HepG2 (cell line): ENCODE data around the gene RPP21. TPM values are rescaled to one million over a fixed set of nuclear protein-coding genes. Genes with fewer than 3 reads are reported as not detected.

Experiments used
- ATAC-seq: fragments of 200-7000 bp; cut with Tn5 transposase; 3 replicates; pipeline ENCODE4 v1.9.1; 2020; ENCODE audit warnings: mild to moderate bottlenecking, moderate library complexity
- BruUV-seq: library from RNA; stranded (reverse); fragments of 400-500 nt; replicated peaks from 2 replicates; lab custom pipeline; 2021; lab: Mats Ljungman, UMichigan
- CTCF ChIA-PET: fragments of 300-600 bp; formaldehyde crosslinking; extraction: SDS; loops from one replicate; lab custom pipeline; 2021; ENCODE audit warnings: low total read pairs, inconsistent platforms, low intra/inter-chr PET ratio; lab: Yijun Ruan, JAX
- POLR2A ChIA-PET: fragments of 350-600 bp; sonication (Branson Sonifier 250); formaldehyde crosslinking; loops from one replicate; lab custom pipeline; 2020; ENCODE audit warnings: antibody characterized with exemption, inconsistent platforms; lab: Yijun Ruan, JAX
- DNase-seq: peaks from one replicate; pipeline ENCODE4 v3.0.0-alpha.2; 2015; ENCODE audit warnings: low spot score
- FAIRE-seq: peaks from 3 replicates; lab custom pipeline; 2011; peaks lifted over from hg19 to GRCh38; lab: Jason Lieb, UNC
- H2AFZ ChIP-seq: one replicate; pipeline ENCODE4 v1.6.1; 2011; ENCODE audit warnings: low read length, inconsistent platforms
- H3K27ac ChIP-seq: fragments of 300-600 bp; 3 replicates; pipeline ENCODE4 v1.8.0; 2011; ENCODE audit warnings: mixed run types, mild to moderate bottlenecking, mixed read lengths, low read length, inconsistent platforms; ENCODE audit not compliant: insufficient read depth; ENCODE audit errors: extremely low read length
- H3K27me3 ChIP-seq, 2 experiments: fragments of 200-600 bp in 1 of 2; 2 replicates in 1 of 2; 3 replicates in 1 of 2; pipeline versions ENCODE4 v1.6.0 to v1.8.0; 2011; ENCODE audit warnings: low read length in 2 of 2, mild to moderate bottlenecking in 2 of 2, moderate library complexity in 2 of 2, inconsistent platforms in 1 of 2; ENCODE audit not compliant: insufficient read depth in 2 of 2, control insufficient read depth in 1 of 2
- H3K36me3 ChIP-seq, 2 experiments: fragments of 200-600 bp in 1 of 2; replicated peaks in 1 of 2; 2 replicates in 1 of 2; 3 replicates in 1 of 2; pipeline versions ENCODE4 v1.5.1 to v1.8.0; 2011; ENCODE audit warnings: low read length in 2 of 2, inconsistent platforms in 1 of 2; ENCODE audit not compliant: insufficient read depth in 2 of 2, control insufficient read depth in 1 of 2
- H3K4me1 ChIP-seq: 2 replicates; pipeline ENCODE4 v1.5.1; 2012; ENCODE audit warnings: low read length, inconsistent platforms; ENCODE audit not compliant: insufficient read depth
- H3K4me2 ChIP-seq: 2 replicates; pipeline ENCODE4 v1.6.0; 2011; ENCODE audit warnings: low read depth, low read length, inconsistent platforms
- H3K4me3 ChIP-seq, 3 experiments: fragments of 200-600 bp in 1 of 3; sonication (generic), shearing (Covaris generic) in 1 of 3; replicated peaks in 1 of 3; 2 replicates each; pipeline ENCODE4 v1.5.1; 2011 to 2016; ENCODE audit warnings: low read length in 3 of 3, inconsistent platforms in 2 of 3, low read depth in 2 of 3, mild to moderate bottlenecking in 2 of 3, control low read depth in 1 of 3, mixed read lengths in 1 of 3; ENCODE audit not compliant: insufficient read depth in 1 of 3
- H3K79me2 ChIP-seq: one replicate; pipeline ENCODE4 v1.6.1; 2011; ENCODE audit warnings: low read length, inconsistent platforms; ENCODE audit not compliant: insufficient read depth
- H3K9ac ChIP-seq: 2 replicates; pipeline ENCODE4 v1.6.0; 2011; ENCODE audit warnings: mild to moderate bottlenecking, low read depth, low read length, inconsistent platforms; ENCODE audit not compliant: insufficient read depth
- H3K9me3 ChIP-seq: 2 replicates; pipeline ENCODE4 v1.5.1; 2012; ENCODE audit warnings: mild to moderate bottlenecking, low read length
- H4K20me1 ChIP-seq: 2 replicates; pipeline ENCODE4 v1.6.0; 2011; ENCODE audit warnings: inconsistent platforms, mild to moderate bottlenecking, low read length, moderate library complexity; ENCODE audit not compliant: insufficient read depth
- CC2D1A ChIP-seq: sonication (generic); formaldehyde crosslinking; IDR thresholded peaks from 2 replicates; pipeline ENCODE4 v1.8.1; 2023; ENCODE audit warnings: mild to moderate bottlenecking, missing genetic modification reagents
- MBD4 ChIP-seq: IDR thresholded peaks from 2 replicates; pipeline ENCODE4 v1.6.1; 2012; ENCODE audit warnings: low read length, inconsistent platforms, borderline replicate concordance
- NCOA2 ChIP-seq: sonication (generic); formaldehyde crosslinking; IDR thresholded peaks from 2 replicates; pipeline ENCODE4 v1.8.0; 2022; ENCODE audit warnings: inconsistent platforms
- NKX3-1 ChIP-seq: sonication (generic); formaldehyde crosslinking; IDR thresholded peaks from 2 replicates; pipeline ENCODE4 v1.5.0; 2020; ENCODE audit warnings: missing genetic modification reagents
- NR2C2 ChIP-seq: sonication (generic); formaldehyde crosslinking; IDR thresholded peaks from 2 replicates; pipeline ENCODE4 v1.4.0; 2020; ENCODE audit warnings: missing genetic modification reagents, mild to moderate bottlenecking, moderate library complexity, borderline replicate concordance
- PAX8 ChIP-seq: sonication (generic); formaldehyde crosslinking; IDR thresholded peaks from 2 replicates; pipeline ENCODE4 v1.8.0; 2022; ENCODE audit warnings: mild to moderate bottlenecking, missing genetic modification reagents, borderline replicate concordance
- PCBP1 ChIP-seq: fragments of 200-400 bp; formaldehyde crosslinking; IDR thresholded peaks from 2 replicates; pipeline ENCODE4 v1.6.1; 2017; ENCODE audit warnings: mild to moderate bottlenecking, low read depth, low read length, borderline replicate concordance
- RAD21 ChIP-seq: fragments of 450-650 bp; formaldehyde crosslinking; IDR thresholded peaks from 2 replicates; pipeline ENCODE4 v1.5.0; 2020; ENCODE audit warnings: mild to moderate bottlenecking
- SALL1 ChIP-seq: sonication (generic); formaldehyde crosslinking; IDR thresholded peaks from 2 replicates; pipeline ENCODE4 v1.8.0; 2022; ENCODE audit warnings: mild to moderate bottlenecking, missing genetic modification reagents
- ZBTB21 ChIP-seq: sonication (generic); formaldehyde crosslinking; IDR thresholded peaks from 2 replicates; pipeline ENCODE4 v1.4.0; 2020; ENCODE audit warnings: missing genetic modification reagents
- ZNF44 ChIP-seq: sonication (generic); formaldehyde crosslinking; IDR thresholded peaks from 2 replicates; pipeline ENCODE4 v1.5.1; 2020; ENCODE audit warnings: mild to moderate bottlenecking, missing genetic modification reagents
- ZNF446 ChIP-seq: sonication (generic); formaldehyde crosslinking; IDR thresholded peaks from 2 replicates; pipeline ENCODE4 v1.5.0; 2020; ENCODE audit warnings: mild to moderate bottlenecking, missing genetic modification reagents
- ZNF619 ChIP-seq: sonication (generic); formaldehyde crosslinking; IDR thresholded peaks from 2 replicates; pipeline ENCODE4 v1.4.0; 2020; ENCODE audit warnings: mild to moderate bottlenecking, missing genetic modification reagents
- WGBS: methylation state at CpG from one replicate; pipeline ENCODE4 v1.1.6; 2017; ENCODE audit warnings: low lambda C conversion rate; 5-methylcytosine and 5-hydroxymethylcytosine counted together
- in situ Hi-C: cut with HindIII; loops from 2 replicates; pipeline ENCODE4 v1.10.0; 2017; ENCODE audit warnings: low pct_unique_long_range_greater_than_20kb; ENCODE audit not compliant: extremely low pct_ligation_motif_present
- intact Hi-C: fragments of 100-400 bp; cut with micrococcal nuclease; formaldehyde crosslinking; loops from one replicate; pipeline ENCODE4 v1.10.0; 2022; ENCODE audit not compliant: unreplicated experiment
- polyA plus RNA-seq, 8 experiments: library from polyadenylated mRNA; depleted of rRNA in 3 of 8; stranded (reverse) in 7 of 8; unstranded in 1 of 8; fragments of >200 nt; fragmentation: Illumina TruSeq in 4 of 8; extraction: Trizol in 4 of 8; gene quantifications; 2 replicates each; pipeline versions ENCODE4 v1.2.1 to v1.2.3, GENCODE V29; 2011 to 2016; ENCODE audit warnings: low read depth in 4 of 8, missing spikeins in 1 of 8, mixed read lengths in 1 of 8; ENCODE audit not compliant: insufficient read depth in 1 of 8
- total RNA-seq, 5 experiments: library from RNA; depleted of rRNA; stranded (reverse); fragments of >200 nt; fragmentation: Illumina TruSeq; extraction: Trizol; gene quantifications; 2 replicates each; pipeline ENCODE4 v1.2.3, GENCODE V29; 2016; ENCODE audit warnings: low read depth in 1 of 5
- TF ChIP-seq, protein P1 (sequence below): sonication (generic); formaldehyde crosslinking; IDR thresholded peaks from 2 replicates; pipeline ENCODE4 v1.9.0; 2021; ENCODE audit warnings: missing genetic modification reagents, borderline replicate concordance

RPP21 gene
- total and polyA plus RNA-seq, 2 of the 13 experiments (the other 11 are each of a cell fraction or from before 2014, with no cell fraction given): 53.1 to 72.3 TPM

DNA sequence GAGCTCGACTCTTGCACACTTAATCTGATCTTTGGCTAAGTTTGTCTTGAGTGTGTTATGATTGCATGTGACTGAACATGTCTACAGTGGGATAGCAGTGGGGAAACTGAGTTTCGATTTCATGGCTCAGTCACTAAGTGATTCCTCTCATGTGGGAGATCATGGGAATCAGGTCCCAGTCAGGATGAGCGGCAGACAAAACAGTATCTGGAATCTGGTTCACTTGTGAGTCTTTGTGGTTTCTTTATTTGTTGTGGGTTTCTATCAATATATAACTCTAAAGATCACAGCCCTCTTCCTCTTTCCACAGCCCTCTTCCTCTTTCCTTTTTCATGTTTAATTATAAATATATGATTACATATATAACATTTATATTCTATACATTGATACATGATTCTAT is 4.0 kb downstream of the RPP21 start:
- no peak overlapping the region for H3K27ac ChIP-seq
- peaks cover 3% of the 10 kb centered on the region for H3K79me2 ChIP-seq
- TF ChIP-seq, protein P1, sequence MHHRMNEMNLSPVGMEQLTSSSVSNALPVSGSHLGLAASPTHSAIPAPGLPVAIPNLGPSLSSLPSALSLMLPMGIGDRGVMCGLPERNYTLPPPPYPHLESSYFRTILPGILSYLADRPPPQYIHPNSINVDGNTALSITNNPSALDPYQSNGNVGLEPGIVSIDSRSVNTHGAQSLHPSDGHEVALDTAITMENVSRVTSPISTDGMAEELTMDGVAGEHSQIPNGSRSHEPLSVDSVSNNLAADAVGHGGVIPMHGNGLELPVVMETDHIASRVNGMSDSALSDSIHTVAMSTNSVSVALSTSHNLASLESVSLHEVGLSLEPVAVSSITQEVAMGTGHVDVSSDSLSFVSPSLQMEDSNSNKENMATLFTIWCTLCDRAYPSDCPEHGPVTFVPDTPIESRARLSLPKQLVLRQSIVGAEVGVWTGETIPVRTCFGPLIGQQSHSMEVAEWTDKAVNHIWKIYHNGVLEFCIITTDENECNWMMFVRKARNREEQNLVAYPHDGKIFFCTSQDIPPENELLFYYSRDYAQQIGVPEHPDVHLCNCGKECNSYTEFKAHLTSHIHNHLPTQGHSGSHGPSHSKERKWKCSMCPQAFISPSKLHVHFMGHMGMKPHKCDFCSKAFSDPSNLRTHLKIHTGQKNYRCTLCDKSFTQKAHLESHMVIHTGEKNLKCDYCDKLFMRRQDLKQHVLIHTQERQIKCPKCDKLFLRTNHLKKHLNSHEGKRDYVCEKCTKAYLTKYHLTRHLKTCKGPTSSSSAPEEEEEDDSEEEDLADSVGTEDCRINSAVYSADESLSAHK (CRISPR knock-in tag): no peak
- TF ChIP-seq PAX8 (CRISPR knock-in tag): no peak
- no peak for TF ChIP-seq SALL1 (CRISPR knock-in tag)
- 69% methylated on average over 3 of the region's 3 CpGs for WGBS
- no peak overlapping the region for H2AFZ ChIP-seq
- ATAC-seq (no peak), FAIRE-seq (no peak), DNase-seq (no peak)
- H3K4me1 ChIP-seq: peaks cover 18% of the 10 kb centered on the region
- no peaks in the 10 kb centered on the region for H3K9me3 ChIP-seq
- no peak overlapping the region for H3K4me2 ChIP-seq
- no TSS peak for BruUV-seq
- H3K27me3 ChIP-seq: no peaks in the 10 kb centered on the region; a peak in 1 of 5 replicates
- intact Hi-C loops (no loop called here), in situ Hi-C loops (no loop called here)
- no peak overlapping the region for H3K9ac ChIP-seq
- no peak overlapping the region for H3K4me3 ChIP-seq
- CTCF ChIA-PET: no interaction called here
- H4K20me1 ChIP-seq: no peaks in the 10 kb centered on the region
- H3K36me3 ChIP-seq: peaks cover 0 to 5% of the 10 kb centered on the region in 2 experiments; a peak in 3 of 5 replicates
- POLR2A ChIA-PET: no interaction called here

DNA sequence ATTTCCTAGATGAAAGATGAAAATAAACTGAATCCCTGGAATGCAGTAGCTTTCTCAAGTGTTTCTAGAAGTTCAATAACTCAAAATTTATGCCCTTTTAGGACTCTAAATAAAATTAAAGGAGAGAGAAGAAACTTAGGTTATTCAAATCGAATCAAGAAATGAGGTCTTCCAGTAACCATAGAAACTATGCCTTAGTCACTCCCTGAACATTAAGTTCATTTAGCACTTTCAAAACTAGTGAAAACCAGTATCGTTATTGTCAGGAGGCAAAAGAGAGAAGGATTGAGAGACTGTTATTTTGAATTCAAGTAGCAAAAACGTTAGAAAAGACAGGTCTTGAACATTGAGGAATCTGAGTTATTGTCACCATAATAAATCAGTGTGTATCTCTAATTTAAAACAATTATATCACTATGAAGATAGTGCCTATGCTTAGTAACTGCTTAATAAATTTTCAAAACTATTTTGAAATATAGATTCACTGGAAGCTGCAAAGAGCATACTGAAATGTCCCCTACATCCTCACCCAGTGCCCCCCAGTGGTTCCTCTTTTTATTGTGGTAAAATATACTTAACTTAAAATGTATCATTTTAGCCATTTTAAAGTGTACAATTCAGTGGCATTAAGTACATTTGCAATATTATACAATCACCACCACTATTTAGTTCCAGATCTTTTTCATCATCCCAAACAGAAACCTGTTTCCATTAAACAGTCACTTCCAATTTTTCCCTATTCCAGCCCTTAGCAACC is 4.6 kb downstream of the RPP21 start:
- H4K20me1 ChIP-seq: no peaks in the 10 kb centered on the region
- FAIRE-seq: no peak
- ATAC-seq: no peak
- H3K4me3 ChIP-seq: no peak overlapping the region
- peaks cover 0 to 5% of the 10 kb centered on the region in 2 experiments; a peak in 3 of 5 replicates for H3K36me3 ChIP-seq
- H3K79me2 ChIP-seq: peaks cover 3% of the 10 kb centered on the region
- no peak overlapping the region for H3K27ac ChIP-seq
- H2AFZ ChIP-seq: no peak overlapping the region
- 61% methylated on average over 3 of the region's 3 CpGs for WGBS
- BruUV-seq: no TSS peak
- H3K4me1 ChIP-seq: peaks cover 12% of the 10 kb centered on the region
- CTCF ChIA-PET: no interaction called here
- in situ Hi-C loops (no loop called here), intact Hi-C loops (no loop called here)
- no peak overlapping the region for H3K4me2 ChIP-seq
- no peaks in the 10 kb centered on the region for H3K9me3 ChIP-seq
- no peak for DNase-seq
- no peak overlapping the region for H3K9ac ChIP-seq
- POLR2A ChIA-PET: no interaction called here
- H3K27me3 ChIP-seq: no peaks in the 10 kb centered on the region; a peak in 1 of 5 replicates
- TF ChIP-seq NR2C2 (CRISPR knock-in tag): no peak
- TF ChIP-seq ZNF619 (CRISPR knock-in tag): no peak
- TF ChIP-seq NCOA2 (CRISPR knock-in tag): no peak
- TF ChIP-seq PCBP1: no peak
- TF ChIP-seq MBD4: no peak
- no peak for TF ChIP-seq CC2D1A (CRISPR knock-in tag)
- no peak for TF ChIP-seq ZBTB21 (CRISPR knock-in tag)
- no peak for TF ChIP-seq ZNF44 (CRISPR knock-in tag)
- TF ChIP-seq ZNF446 (CRISPR knock-in tag): no peak
- no peak for TF ChIP-seq NKX3-1 (CRISPR knock-in tag)
- TF ChIP-seq RAD21 (CRISPR knock-in tag): no peak
